ENCODE data around the gene SUPT20HL1.
"Not testable (repeated sequence)": the region's sequence is repeated elsewhere in the genome, so short reads cannot be mapped to it uniquely, and the experiment has no call there.

The SUPT20HL1 gene

GRCh38 chrX:24360272-24360671 is at the start of gene SUPT20HL1:
Gene SUPT20HL1, plus strand, starts transcription at chrX:24360639. Its CDS starts 2,122 bp downstream, at chrX:24362761.
- no peak for DNase-seq

DNA sequence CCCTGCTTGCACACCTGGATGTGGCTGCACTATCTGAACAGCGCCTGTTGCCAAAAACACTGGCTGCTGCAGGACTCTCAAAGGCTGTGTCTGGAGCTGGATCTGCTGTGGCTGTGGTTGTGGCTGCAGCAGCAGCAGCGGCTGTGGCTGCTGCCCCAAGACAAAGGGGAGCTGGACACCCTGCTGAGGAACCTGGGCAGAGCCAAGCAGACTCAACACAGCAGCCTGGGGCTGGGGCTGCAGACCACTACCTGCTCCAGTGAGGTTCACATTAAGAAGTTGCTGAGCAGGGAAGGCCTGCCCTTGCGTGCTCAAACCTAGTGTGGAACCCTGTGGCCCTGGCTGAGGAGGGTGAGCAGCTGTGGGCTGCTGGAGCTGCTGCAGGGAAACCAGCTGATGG is 49.5 kb upstream of the SUPT20HL1 start:
- DNase-seq = not testable (repeated sequence)

- not testable (repeated sequence) for DNase-seq
Observed at GRCh38 chrX:24311507-24312248, 48.8 kb upstream of the SUPT20HL1 start.

GRCh38 chrX:24312249-24312607 is 48.2 kb upstream of the SUPT20HL1 start:
- DNase-seq = not testable (repeated sequence)

DNA sequence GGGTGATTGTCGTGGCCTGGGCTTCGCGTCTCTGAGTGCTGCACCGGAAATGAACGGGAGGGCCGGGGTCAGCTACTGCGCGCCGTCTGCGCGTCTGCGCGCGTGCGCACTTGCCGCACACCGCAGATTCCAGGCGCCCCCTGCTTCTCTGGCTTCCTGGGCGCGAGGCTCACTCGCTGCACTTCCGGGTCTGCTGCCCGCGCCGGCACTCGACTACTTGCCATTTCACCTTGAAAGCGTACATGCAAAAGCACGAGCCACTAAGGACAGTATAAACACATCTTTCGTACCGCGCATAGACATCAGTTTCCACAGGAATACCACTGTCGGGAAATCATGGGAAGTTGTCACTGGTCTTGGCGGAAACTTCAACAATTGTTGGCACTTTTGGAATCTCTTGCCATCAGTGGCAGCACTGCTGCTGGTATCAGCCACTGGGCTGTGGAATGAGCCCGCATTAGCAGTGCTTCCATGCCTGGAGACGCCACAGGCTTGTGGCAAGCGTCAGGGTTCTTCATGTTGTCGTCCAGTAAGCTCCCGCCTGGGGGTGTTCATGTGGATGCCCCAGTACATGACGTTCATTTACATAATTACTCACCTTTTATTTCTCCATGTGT is 46.3 kb upstream of the SUPT20HL1 start, which contains the start of gene SUPT20HL2:
Gene SUPT20HL2, minus strand, starts transcription at position 51 of the 617 bp plus-strand sequence. CDS start 754 bp downstream, outside the sequence.
- DNase-seq = no peak

DNA sequence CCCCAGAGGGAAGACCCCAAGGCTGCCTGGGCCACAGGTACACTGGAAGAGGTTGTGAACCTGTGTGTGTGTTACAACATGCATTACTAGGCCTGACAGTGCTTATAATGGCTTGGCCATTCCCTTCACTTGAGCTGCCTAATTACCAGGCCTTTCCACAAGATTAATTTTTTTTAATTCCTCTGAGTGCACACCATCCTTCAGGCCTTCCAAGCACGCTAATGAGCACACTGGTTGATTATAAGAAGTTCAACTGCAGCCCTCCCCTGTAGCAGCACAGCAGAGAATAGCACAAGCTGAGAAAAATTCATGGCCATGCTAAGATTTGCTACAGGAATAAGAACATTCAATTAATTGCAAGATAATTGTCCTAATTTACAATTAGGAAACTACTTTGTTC is 44.3 kb upstream of the SUPT20HL1 start:
- no peak for DNase-seq

- no peak for DNase-seq
Observed at GRCh38 chrX:24317567-24317966, 42.9 kb upstream of the SUPT20HL1 start.

- DNase-seq = no peak
Observed at GRCh38 chrX:24321741-24322395, 38.6 kb upstream of the SUPT20HL1 start.

DNA sequence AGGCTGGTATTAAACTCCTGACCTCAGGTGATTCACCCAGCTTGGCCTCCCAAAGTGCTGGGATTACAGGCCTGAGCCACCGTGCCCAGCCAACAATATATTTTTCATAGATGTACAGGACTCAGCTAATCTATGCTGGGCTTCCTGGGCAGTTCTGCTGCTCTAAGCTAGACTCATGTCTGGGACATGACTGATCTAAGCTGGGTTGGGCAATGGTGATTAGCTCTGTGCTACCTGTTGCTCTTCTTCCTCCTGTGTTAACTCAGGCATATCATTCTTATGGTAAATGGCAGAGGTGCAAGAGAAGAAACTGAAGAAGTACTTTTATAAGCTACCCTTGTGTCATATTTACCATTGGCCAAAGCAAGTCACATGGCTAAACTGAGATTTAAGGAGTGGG is 35.2 kb upstream of the SUPT20HL1 start:
- no peak for DNase-seq

GRCh38 chrX:24332878-24333277 is 27.6 kb upstream of the SUPT20HL1 start:
- no peak for DNase-seq

GRCh38 chrX:24333371-24333770 is 27.1 kb upstream of the SUPT20HL1 start:
- no peak for DNase-seq

DNA sequence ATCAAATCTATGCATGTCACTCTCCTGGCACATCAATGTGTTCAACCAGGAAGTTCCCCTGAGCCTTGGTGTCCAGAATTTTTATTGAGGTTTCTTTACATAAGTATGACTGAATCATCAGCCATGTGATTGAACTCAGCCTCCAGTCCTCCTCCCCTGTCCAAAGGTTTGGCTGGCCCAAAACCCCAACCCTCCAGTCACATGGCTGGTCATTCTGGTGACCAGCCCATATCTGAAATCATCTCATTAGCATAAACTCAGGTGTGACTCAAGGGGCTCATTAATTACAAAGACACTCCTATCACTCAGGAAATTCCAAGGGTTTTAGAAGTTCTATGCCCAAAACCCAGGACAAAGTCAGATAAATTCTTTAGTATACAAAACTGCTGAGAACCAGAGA is 26.0 kb upstream of the SUPT20HL1 start:
- no peak for DNase-seq

- DNase-seq = no peak
Observed at GRCh38 chrX:24335871-24336270, 24.6 kb upstream of the SUPT20HL1 start.

- DNase-seq = no peak
Observed at GRCh38 chrX:24339911-24340310, 20.5 kb upstream of the SUPT20HL1 start.

GRCh38 chrX:24340501-24340900 is 19.9 kb upstream of the SUPT20HL1 start:
- no peak for DNase-seq

DNA sequence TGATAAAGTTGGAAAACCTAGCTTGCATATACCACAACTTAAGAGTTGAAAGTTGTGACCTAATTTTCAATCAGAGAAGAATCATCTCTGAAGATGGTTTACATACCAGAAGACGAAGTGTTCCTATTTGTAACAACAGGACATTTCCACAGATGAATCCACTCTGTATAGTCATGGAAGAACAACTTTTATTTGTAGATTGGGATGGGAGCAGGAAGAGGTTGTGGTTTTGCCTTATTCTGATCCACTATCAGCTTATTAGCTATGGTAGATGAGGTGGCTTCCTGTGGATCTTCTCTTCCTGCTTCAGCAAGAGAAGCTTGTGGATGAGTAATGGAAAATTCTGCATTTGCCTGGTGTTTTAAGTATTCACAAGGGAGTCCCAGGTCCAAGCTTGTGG is 18.6 kb upstream of the SUPT20HL1 start:
- DNase-seq = no peak

DNA sequence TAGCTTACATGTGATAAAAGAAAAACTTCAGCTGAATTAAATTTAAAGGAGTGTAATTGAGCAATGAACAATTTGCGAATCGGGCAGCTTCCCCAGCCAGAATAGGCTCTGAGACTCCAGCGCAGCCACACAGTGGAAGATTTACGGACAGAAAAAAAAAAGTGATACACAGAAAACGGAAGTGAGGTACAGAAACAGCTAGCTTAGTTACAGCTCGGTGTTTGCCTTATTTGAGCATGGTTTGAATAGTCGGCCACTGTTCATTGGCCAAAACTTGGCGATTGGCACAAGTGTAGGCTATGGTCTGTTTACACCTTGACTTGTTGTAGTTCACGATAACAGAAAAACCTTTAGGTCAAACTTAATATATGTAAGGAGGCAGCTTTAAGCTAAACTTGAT is 16.7 kb upstream of the SUPT20HL1 start:
- DNase-seq = peak; percentile 27

DNA sequence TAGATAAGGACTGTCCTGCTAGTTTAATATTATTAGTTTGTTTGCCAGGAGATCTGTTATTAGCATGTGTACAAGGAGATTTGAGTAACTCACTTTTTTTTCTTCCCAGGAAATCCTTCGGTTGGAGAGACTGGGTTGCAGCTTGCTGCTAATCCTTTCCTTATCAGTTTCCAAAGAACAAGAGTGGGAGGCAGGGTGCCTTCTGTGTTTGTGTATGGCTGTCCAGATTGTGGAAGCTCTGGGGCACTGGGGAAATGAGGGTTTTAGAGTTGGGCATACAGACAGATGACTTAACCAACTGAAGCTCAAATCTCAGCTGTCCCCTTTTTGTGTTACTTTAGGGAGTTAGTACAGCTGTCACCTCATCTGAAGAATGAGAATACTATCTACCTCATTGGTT is 12.6 kb upstream of the SUPT20HL1 start:
- no peak for DNase-seq

DNA sequence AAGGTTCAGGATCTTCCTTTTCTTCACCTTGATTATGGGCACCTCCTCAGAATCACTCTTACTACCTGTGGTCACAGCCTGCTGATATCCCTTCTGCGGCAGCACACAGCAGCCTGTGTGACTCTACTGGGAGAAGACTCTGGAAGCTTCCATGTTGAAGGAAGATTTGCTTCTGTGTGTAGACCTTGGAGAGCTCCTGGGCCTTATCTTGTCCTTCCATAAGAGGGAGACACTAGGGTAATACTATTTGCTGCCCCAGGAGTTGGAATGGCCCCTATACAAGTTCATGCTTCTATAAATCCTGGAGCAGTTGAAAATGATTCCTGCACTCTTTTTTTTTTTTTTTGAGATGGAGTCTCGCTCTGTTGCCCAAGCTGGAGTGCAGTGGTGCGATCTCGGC is 10.2 kb upstream of the SUPT20HL1 start:
- no peak for DNase-seq

GRCh38 chrX:24355095-24355494 is 5.3 kb upstream of the SUPT20HL1 start:
- no peak for DNase-seq

DNA sequence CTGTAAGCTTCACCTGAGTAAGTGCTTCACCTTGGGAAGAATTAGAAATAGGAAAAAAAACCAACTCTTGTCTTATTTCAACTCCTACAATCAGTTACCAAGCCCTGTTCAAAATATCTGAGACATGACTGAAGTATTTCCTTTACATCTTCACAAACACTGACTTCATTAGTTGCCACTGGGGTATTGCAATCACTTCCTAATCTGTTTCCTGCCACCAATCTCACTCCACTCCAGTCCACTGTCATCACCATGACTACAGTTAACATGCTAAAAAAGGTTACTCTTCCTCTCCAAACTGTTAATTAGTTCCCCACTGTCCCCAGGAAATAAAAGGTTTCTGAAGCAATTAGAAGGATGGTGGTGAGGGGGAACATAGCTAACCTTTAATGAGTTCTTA is 3.3 kb upstream of the SUPT20HL1 start:
- no peak for DNase-seq

DNA sequence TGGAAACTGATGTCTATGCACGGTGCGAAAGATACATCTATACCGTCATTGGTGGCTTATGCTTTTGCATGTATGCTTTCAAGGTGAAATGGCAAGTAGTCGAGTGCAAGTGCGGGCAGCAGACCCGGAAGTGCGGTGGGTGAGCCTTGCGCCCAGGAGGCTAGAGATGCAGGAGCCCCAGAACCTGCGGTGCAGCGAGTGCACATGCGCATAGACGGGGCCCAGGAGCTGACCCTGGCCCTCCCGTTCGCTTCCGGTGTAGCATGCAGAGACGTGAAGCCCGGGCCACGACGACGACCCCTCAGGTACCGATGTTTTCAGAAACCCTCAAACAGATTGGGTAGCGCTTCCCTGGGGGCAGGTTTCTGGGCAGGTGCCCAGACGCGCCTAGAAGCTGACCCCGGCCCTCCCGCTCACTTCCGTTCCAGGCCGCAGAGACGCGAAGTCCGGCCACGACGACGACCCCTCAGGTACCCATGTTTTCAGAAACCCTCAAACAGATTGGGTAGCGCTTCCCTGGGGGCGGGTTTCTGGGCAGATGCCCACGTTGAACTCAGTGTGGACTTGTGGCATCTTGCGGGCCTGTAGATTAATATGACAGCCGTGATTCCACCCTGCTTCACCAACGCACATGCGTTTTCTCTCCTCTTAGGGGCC is 1.8 kb downstream of the SUPT20HL1 start:
- DNase-seq = not testable (repeated sequence)

DNA sequence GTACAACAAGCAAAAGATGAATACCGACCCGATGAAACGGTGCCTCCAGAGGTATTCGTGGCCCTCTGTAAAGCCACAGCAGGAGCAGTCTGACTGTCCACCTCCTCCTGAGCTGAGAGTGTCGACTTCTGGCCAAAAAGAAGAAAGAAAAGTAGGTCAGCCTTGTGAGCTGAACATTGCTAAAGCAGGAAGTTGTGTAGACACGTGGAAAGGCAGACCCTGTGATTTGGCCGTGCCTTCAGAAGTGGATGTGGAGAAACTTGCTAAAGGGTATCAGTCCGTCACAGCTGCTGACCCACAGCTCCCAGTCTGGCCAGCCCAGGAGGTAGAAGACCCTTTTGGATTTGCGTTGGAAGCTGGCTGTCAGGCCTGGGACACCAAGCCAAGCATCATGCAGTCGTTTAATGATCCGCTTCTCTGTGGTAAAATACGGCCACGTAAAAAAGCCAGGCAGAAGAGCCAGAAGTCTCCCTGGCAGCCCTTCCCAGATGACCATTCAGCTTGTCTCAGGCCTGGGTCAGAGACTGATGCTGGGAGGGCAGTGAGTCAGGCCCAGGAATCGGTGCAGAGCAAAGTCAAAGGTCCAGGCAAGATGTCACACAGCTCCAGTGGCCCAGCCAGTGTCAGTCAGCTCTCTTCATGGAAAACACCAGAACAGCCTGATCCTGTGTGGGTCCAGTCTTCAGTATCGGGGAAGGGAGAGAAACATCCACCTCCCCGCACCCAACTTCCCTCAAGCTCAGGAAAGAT is 3.2 kb downstream of the SUPT20HL1 start:
- not testable (repeated sequence) for DNase-seq

All from activated CD4-positive, alpha-beta T cell treated with anti-CD3 and anti-CD28 coated beads, Interleukin-10, Interleukin-2, amounts not matched to agents 100 ng/mL and 50 ng/mL, durations not matched to agents 16 hours and 8 hours (primary cell).